Measurements from ENCODE around the gene BOK. TPM values are rescaled to one million over a fixed set of nuclear protein-coding genes. Genes with fewer than 3 reads are reported as not detected.

BOK gene
- total and polyA plus RNA-seq, 2 of the 13 experiments (the other 11 are each of a cell fraction or from before 2014, with no cell fraction given) = 35.5 to 39.2 TPM

- TF ChIP-seq ZSCAN21 (CRISPR knock-in tag; IDR thresholded peaks at IDR 0.05; ENCODE audit: borderline replicate concordance) = no peak
- no peak for TF ChIP-seq GMEB1 (CRISPR knock-in tag; IDR thresholded peaks at IDR 0.05; ENCODE audit: borderline replicate concordance)
- peak; percentile 5 for TF ChIP-seq RAD21 (CRISPR knock-in tag; IDR thresholded peaks at IDR 0.05)
- no peak for TF ChIP-seq ZNF792 (CRISPR knock-in tag; IDR thresholded peaks at IDR 0.05)
- TF ChIP-seq JARID2 (CRISPR knock-in tag; IDR thresholded peaks at IDR 0.05; ENCODE audit: insufficient replicate concordance) = no peak
- TF ChIP-seq FOXK2 (IDR thresholded peaks at IDR 0.05) = no peak
- TF ChIP-seq HOXA7 (CRISPR knock-in tag; IDR thresholded peaks at IDR 0.05) = no peak
- peak; percentile 80; the same call in 1 of the 2 replicates for TF ChIP-seq ZNF503 (CRISPR knock-in tag; IDR thresholded peaks at IDR 0.05)
- TF ChIP-seq GABPB1 (CRISPR knock-in tag; IDR thresholded peaks at IDR 0.05) = peak; percentile 46; the same call in 1 of the 2 replicates
- no peak for TF ChIP-seq MLX (CRISPR knock-in tag; IDR thresholded peaks at IDR 0.05)
- TF ChIP-seq ZBTB10 (CRISPR knock-in tag; IDR thresholded peaks at IDR 0.05; ENCODE audit: borderline replicate concordance) = no peak; the same call in 1 of the 2 replicates
- no peak for TF ChIP-seq EP300 (IDR thresholded peaks at IDR 0.05; ENCODE audit: low read depth in 2 of 2, low read length in 2 of 2)
- TF ChIP-seq EP300 (CRISPR knock-in tag; IDR thresholded peaks at IDR 0.05; ENCODE audit: borderline replicate concordance) = no peak
- peak; percentile 46; the same call in 1 of the 2 replicates for TF ChIP-seq ZNF367 (CRISPR knock-in tag; IDR thresholded peaks at IDR 0.05; ENCODE audit: borderline replicate concordance)
- no peak for TF ChIP-seq POGK (CRISPR knock-in tag; conservative IDR thresholded peaks at IDR 0.05)
- no peak for TF ChIP-seq ZNF160 (CRISPR knock-in tag; IDR thresholded peaks at IDR 0.05)
- no peak for TF ChIP-seq SSRP1 (CRISPR knock-in tag; IDR thresholded peaks at IDR 0.05)
- peak; percentile 78 for TF ChIP-seq SPEN (CRISPR knock-in tag; IDR thresholded peaks at IDR 0.05; ENCODE audit: low read depth)
- no peak for TF ChIP-seq RFX1 (IDR thresholded peaks at IDR 0.05)
- TF ChIP-seq REL (CRISPR knock-in tag; conservative IDR thresholded peaks at IDR 0.05) = no peak
Observed at GRCh38 chr2:241558532-241559322, at the start of gene BOK (continued).
